H9 (cell line): ENCODE measurements around the gene TSPYL2. TPM values are rescaled to one million over a fixed set of nuclear protein-coding genes. Genes with fewer than 3 reads are reported as not detected.

Source experiments
- DNase-seq: peaks from one replicate; pipeline ENCODE4 v3.0.0-alpha.2; 2017
- H2AFZ ChIP-seq: one replicate; pipeline ENCODE4 v1.6.1; 2013; ENCODE audit warnings: mild to moderate bottlenecking, low read length, control low read depth, moderate library complexity
- H2AK5ac ChIP-seq: 2 replicates; pipeline ENCODE4 v1.6.1; 2013; ENCODE audit warnings: low read length, control low read depth, mixed read lengths; ENCODE audit not compliant: insufficient read length
- H2BK120ac ChIP-seq: one replicate; pipeline ENCODE4 v1.6.1; 2013; ENCODE audit warnings: low read depth, mild to moderate bottlenecking, low read length, control low read depth, inconsistent platforms; ENCODE audit not compliant: poor library complexity, severe bottlenecking
- H2BK12ac ChIP-seq: 2 replicates; pipeline ENCODE4 v1.6.1; 2013; ENCODE audit warnings: low read length, control low read depth, mixed read lengths, low read depth; ENCODE audit not compliant: insufficient read length
- H2BK15ac ChIP-seq: 2 replicates; pipeline ENCODE4 v1.6.1; 2013; ENCODE audit warnings: low read depth, low read length, control low read depth
- H2BK20ac ChIP-seq: one replicate; pipeline ENCODE4 v1.6.1; 2013; ENCODE audit warnings: low read depth, mild to moderate bottlenecking, low read length, control low read depth, inconsistent platforms; ENCODE audit not compliant: poor library complexity, severe bottlenecking
- H2BK5ac ChIP-seq: 2 replicates; pipeline ENCODE4 v1.6.1; 2013; ENCODE audit warnings: low read length, control low read depth, mixed read lengths; ENCODE audit not compliant: insufficient read length
- H3K14ac ChIP-seq: 2 replicates; pipeline ENCODE4 v1.6.1; 2013; ENCODE audit warnings: low read length, control low read depth; ENCODE audit not compliant: insufficient read depth
- H3K18ac ChIP-seq: 2 replicates; pipeline ENCODE4 v1.6.1; 2013; ENCODE audit warnings: low read depth, mild to moderate bottlenecking, mixed read lengths, low read length, control low read depth; ENCODE audit not compliant: insufficient read length
- H3K23ac ChIP-seq: 2 replicates; pipeline ENCODE4 v1.6.1; 2013; ENCODE audit warnings: low read length, control low read depth, mixed read lengths, low read depth; ENCODE audit not compliant: insufficient read length
- H3K23me2 ChIP-seq: 2 replicates; pipeline ENCODE4 v1.6.1; 2013; ENCODE audit warnings: low read depth, mild to moderate bottlenecking, mixed read lengths, low read length, control low read depth; ENCODE audit not compliant: insufficient read length, poor library complexity, severe bottlenecking
- H3K27ac ChIP-seq: 2 replicates; pipeline ENCODE4 v1.5.1; 2013; ENCODE audit warnings: low read length, control low read depth, mixed read lengths, low read depth; ENCODE audit not compliant: insufficient read length
- H3K27me3 ChIP-seq: 2 replicates; pipeline ENCODE4 v1.6.1; 2013; ENCODE audit warnings: low read length, control low read depth, inconsistent platforms; ENCODE audit not compliant: insufficient read depth
- H3K4ac ChIP-seq: 2 replicates; pipeline ENCODE4 v1.6.1; 2013; ENCODE audit warnings: low read depth, mild to moderate bottlenecking, control low read depth, inconsistent platforms, low read length, moderate library complexity
- H3K4me1 ChIP-seq: 2 replicates; pipeline ENCODE4 v1.6.1; 2013; ENCODE audit warnings: low read length, control low read depth, inconsistent platforms; ENCODE audit not compliant: insufficient read depth
- H3K4me2 ChIP-seq: 2 replicates; pipeline ENCODE4 v1.6.1; 2013; ENCODE audit warnings: low read length, control low read depth, mixed read lengths; ENCODE audit not compliant: insufficient read length, insufficient read depth
- H3K56ac ChIP-seq: 2 replicates; pipeline ENCODE4 v1.6.1; 2013; ENCODE audit warnings: low read depth, mild to moderate bottlenecking, mixed read lengths, low read length, control low read depth; ENCODE audit not compliant: insufficient read length
- H3K79me1 ChIP-seq: 2 replicates; pipeline ENCODE4 v1.6.1; 2013; ENCODE audit warnings: low read depth, mild to moderate bottlenecking, moderate library complexity, low read length, control low read depth, inconsistent platforms; ENCODE audit not compliant: insufficient read depth, poor library complexity, severe bottlenecking
- H3K79me2 ChIP-seq: 2 replicates; pipeline ENCODE4 v1.6.1; 2013; ENCODE audit warnings: low read length, control low read depth, inconsistent platforms; ENCODE audit not compliant: insufficient read depth
- H3K9ac ChIP-seq: 2 replicates; pipeline ENCODE4 v1.6.1; 2013; ENCODE audit warnings: low read length, control low read depth, mixed read lengths; ENCODE audit not compliant: insufficient read length; ENCODE audit errors: extremely low read depth
- H3K9me3 ChIP-seq: one replicate; pipeline ENCODE4 v1.6.1; 2013; ENCODE audit warnings: low read depth, low read length, inconsistent platforms; ENCODE audit not compliant: control insufficient read depth
- H3T11ph ChIP-seq: one replicate; pipeline ENCODE4 v1.6.1; 2013; ENCODE audit warnings: mild to moderate bottlenecking, low read length, control low read depth, inconsistent platforms
- H4K20me1 ChIP-seq: one replicate; pipeline ENCODE4 v1.6.1; 2013; ENCODE audit not compliant: control insufficient read depth, insufficient read length, insufficient read depth
- H4K5ac ChIP-seq: 2 replicates; pipeline ENCODE4 v1.6.1; 2013; ENCODE audit warnings: low read depth, mild to moderate bottlenecking, mixed read lengths, low read length, control low read depth; ENCODE audit not compliant: insufficient read length
- H4K8ac ChIP-seq: replicated peaks from 2 replicates; pipeline ENCODE4 v1.6.1; 2013; ENCODE audit warnings: low read length, control low read depth, mixed read lengths, low read depth; ENCODE audit not compliant: insufficient read length
- H4K91ac ChIP-seq: 2 replicates; pipeline ENCODE4 v1.6.1; 2013; ENCODE audit warnings: low read depth, mild to moderate bottlenecking, moderate library complexity, mixed read lengths, low read length, control low read depth; ENCODE audit not compliant: insufficient read length
- H3K27ac Mint-ChIP-seq, 3 experiments: 2 replicates in 2 of 3; 3 replicates in 1 of 3; pipeline ENCODE4 v1.8.0; 2020 to 2021; ENCODE audit warnings: mixed read lengths in 3 of 3, mild to moderate bottlenecking in 1 of 3, moderate library complexity in 1 of 3
- H3K27me3 Mint-ChIP-seq: 2 replicates; pipeline ENCODE4 v1.8.0; 2021; ENCODE audit warnings: low read depth, mild to moderate bottlenecking, moderate library complexity, mixed read lengths
- H3K36me3 Mint-ChIP-seq, 3 experiments: 2 replicates in 2 of 3; 3 replicates in 1 of 3; pipeline ENCODE4 v1.8.0; 2020 to 2021; ENCODE audit warnings: low read depth in 3 of 3, mixed read lengths in 3 of 3; ENCODE audit not compliant: insufficient read depth in 1 of 3
- H3K4me1 Mint-ChIP-seq, 2 experiments: 2 replicates each; pipeline ENCODE4 v1.8.0; 2020; ENCODE audit warnings: mixed read lengths in 2 of 2
- H3K4me3 Mint-ChIP-seq, 2 experiments: 2 replicates in 1 of 2; 3 replicates in 1 of 2; pipeline ENCODE4 v1.8.0; 2020 to 2021; ENCODE audit warnings: mild to moderate bottlenecking in 2 of 2, mixed read lengths in 2 of 2, moderate library complexity in 1 of 2
- H3K9me3 Mint-ChIP-seq, 2 experiments: 2 replicates in 1 of 2; 3 replicates in 1 of 2; pipeline ENCODE4 v1.8.0; 2020; ENCODE audit warnings: mild to moderate bottlenecking in 2 of 2, mixed read lengths in 2 of 2, moderate library complexity in 1 of 2
- WGBS: extraction: QIAGEN DNeasy Blood & Tissue Kit; methylation state at CpG from one replicate; pipeline ENCODE4 v1.1.7; 2013; ENCODE audit warnings: missing lambda C conversion rate, low lambda C conversion rate, mixed read lengths; ENCODE audit not compliant: insufficient read length; ENCODE audit errors: extremely low coverage; 5-methylcytosine and 5-hydroxymethylcytosine counted together
- total RNA-seq: library from RNA; stranded (reverse); gene quantifications from 2 replicates; pipeline ENCODE4 v1.2.1, GENCODE V29; 2021
- TF ChIP-seq, protein P1 (sequence below): fragments of 200-600 bp; sonication (generic); conservative IDR thresholded peaks from 3 replicates; pipeline ENCODE4 v1.8.0; 2021; ENCODE audit warnings: antibody characterized with exemption, mild to moderate bottlenecking

Gene TSPYL2
- total RNA-seq, 1 experiment from 2014 or later: 24.6 TPM

DNA sequence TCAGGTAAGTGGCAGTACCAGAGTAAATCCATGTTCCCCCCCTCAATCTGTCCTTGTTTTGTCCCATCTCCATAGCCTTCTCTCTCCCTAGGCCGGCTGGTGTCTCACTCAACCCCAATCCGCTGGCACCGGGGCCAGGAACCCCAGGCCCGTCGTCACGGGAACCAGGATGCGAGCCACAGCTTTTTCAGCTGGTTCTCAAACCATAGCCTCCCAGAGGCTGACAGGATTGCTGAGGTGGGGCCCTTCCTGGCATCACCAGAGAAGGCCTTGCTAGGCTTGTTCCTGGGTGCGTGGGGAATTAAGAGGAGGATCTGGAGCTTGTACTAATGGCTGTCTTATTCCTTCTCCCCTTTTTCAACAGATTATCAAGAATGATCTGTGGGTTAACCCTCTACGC lies 2.7 kb downstream of the TSPYL2 start:
- Histone ChIP-seq H3K23me2 (peaks cover 8% of the 10 kb centered on the region), H3K79me1 (no peaks in the 10 kb centered on the region), H3K14ac (no peak overlapping the region), H3K56ac (no peak overlapping the region), H2BK5ac (no peak overlapping the region), H4K8ac (no peak overlapping the region), H2BK12ac (no peak overlapping the region), H3T11ph (no peak overlapping the region), H3K4ac (no peak overlapping the region), H2AFZ (no peak overlapping the region), H4K91ac (no peak overlapping the region), H2BK15ac (no peak overlapping the region), H2BK120ac (no peak overlapping the region), H3K9me3 (peaks cover 35% of the 10 kb centered on the region), H3K4me1 (no peaks in the 10 kb centered on the region), H2BK20ac (no peak overlapping the region), H3K18ac (no peak overlapping the region), H4K20me1 (no peaks in the 10 kb centered on the region), H3K23ac (no peak overlapping the region), H3K27me3 (0 out of 2 replicates have a peak, but pooled peaks cover 3% of the 10 kb centered on the region), H3K79me2 (no peaks in the 10 kb centered on the region), H3K27ac (no peak overlapping the region), H3K9ac (no peak overlapping the region), H4K5ac (no peak overlapping the region), H2AK5ac (no peak overlapping the region), H3K4me2 (no peak overlapping the region)
- Mint-ChIP-seq H3K4me3 (no peak overlapping the region; a peak in 2 of 5 replicates), H3K27me3 (peaks cover 10% of the 10 kb centered on the region; the same call in 1 of the 2 replicates), H3K27ac (no peak overlapping the region), H3K36me3 (peaks cover 37 to 49% (median 41%) of the 10 kb centered on the region in 3 experiments), H3K4me1 (peaks cover 10 to 27% of the 10 kb centered on the region in 2 experiments), H3K9me3 (peaks cover 74 to 82% of the 10 kb centered on the region in 2 experiments)
- no peak for DNase-seq
- TF ChIP-seq, protein P1, sequence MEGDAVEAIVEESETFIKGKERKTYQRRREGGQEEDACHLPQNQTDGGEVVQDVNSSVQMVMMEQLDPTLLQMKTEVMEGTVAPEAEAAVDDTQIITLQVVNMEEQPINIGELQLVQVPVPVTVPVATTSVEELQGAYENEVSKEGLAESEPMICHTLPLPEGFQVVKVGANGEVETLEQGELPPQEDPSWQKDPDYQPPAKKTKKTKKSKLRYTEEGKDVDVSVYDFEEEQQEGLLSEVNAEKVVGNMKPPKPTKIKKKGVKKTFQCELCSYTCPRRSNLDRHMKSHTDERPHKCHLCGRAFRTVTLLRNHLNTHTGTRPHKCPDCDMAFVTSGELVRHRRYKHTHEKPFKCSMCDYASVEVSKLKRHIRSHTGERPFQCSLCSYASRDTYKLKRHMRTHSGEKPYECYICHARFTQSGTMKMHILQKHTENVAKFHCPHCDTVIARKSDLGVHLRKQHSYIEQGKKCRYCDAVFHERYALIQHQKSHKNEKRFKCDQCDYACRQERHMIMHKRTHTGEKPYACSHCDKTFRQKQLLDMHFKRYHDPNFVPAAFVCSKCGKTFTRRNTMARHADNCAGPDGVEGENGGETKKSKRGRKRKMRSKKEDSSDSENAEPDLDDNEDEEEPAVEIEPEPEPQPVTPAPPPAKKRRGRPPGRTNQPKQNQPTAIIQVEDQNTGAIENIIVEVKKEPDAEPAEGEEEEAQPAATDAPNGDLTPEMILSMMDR: no peak
- WGBS: no CpG with 5 or more reads among the region's 9 CpGs
